Mucosa of rectum (tissue), 2 donors: Measurements from ENCODE around the gene NPR3.

Source experiments
- H3K27ac ChIP-seq, 2 donors: one replicate each; pipeline ENCODE4 v1.7.0; 2013; ENCODE audit warnings: inconsistent platforms in 2 of 2, low read depth in 2 of 2, low read length in 2 of 2
- H3K27me3 ChIP-seq, 2 donors: one replicate each; pipeline ENCODE4 v1.7.0; 2013; ENCODE audit warnings: low read length in 2 of 2; ENCODE audit not compliant: control insufficient read depth in 2 of 2, insufficient read depth in 2 of 2
- H3K36me3 ChIP-seq, 2 donors: one replicate each; pipeline ENCODE4 v1.7.0; 2013; ENCODE audit warnings: low read length in 2 of 2; ENCODE audit not compliant: control insufficient read depth in 2 of 2, insufficient read depth in 2 of 2
- H3K4me1 ChIP-seq, 2 donors: one replicate each; pipeline ENCODE4 v1.7.0; 2013; ENCODE audit warnings: low read length in 2 of 2, mild to moderate bottlenecking in 1 of 2; ENCODE audit not compliant: control insufficient read depth in 2 of 2, insufficient read depth in 2 of 2
- H3K4me3 ChIP-seq, 2 donors: one replicate each; pipeline ENCODE4 v1.7.0; 2013; ENCODE audit warnings: low read length in 2 of 2
- H3K9ac ChIP-seq, 2 donors: one replicate each; pipeline ENCODE4 v1.7.0; 2013; ENCODE audit warnings: low read length in 2 of 2, low read depth in 1 of 2, mild to moderate bottlenecking in 1 of 2
- H3K9me3 ChIP-seq, 2 donors: one replicate each; pipeline ENCODE4 v1.7.0; 2013; ENCODE audit warnings: low read length in 2 of 2; ENCODE audit not compliant: control insufficient read depth in 2 of 2
- donor health status: healthy.
- donor health status: Normal muscosa, but diverticular disease.

The NPR3 gene

GRCh38 chr5:32711681-32712480 lies 760 bp downstream of the NPR3 start:
- Histone ChIP-seq H3K4me3 (peak overlapping the region; percentile 19 to 38), H3K36me3 (no peaks in the 10 kb centered on the region), H3K27me3 (peaks cover 19 to 25% of the 10 kb centered on the region in 2 donors), H3K27ac (no peak overlapping the region), H3K4me1 (peaks cover 5 to 7% of the 10 kb centered on the region in 2 donors), H3K9me3 (no peaks in the 10 kb centered on the region), H3K9ac (no peak overlapping the region)

- no peak overlapping the region for H3K27ac ChIP-seq
- no peaks in the 10 kb centered on the region for H3K9me3 ChIP-seq
- no peaks in the 10 kb centered on the region for H3K36me3 ChIP-seq
- H3K4me3 ChIP-seq: peak overlapping the region; percentile 2 to 52
- H3K4me1 ChIP-seq: peaks cover 5 to 7% of the 10 kb centered on the region in 2 donors
- H3K27me3 ChIP-seq: peaks cover 19 to 25% of the 10 kb centered on the region in 2 donors
- H3K9ac ChIP-seq: no peak overlapping the region
Observed at GRCh38 chr5:32712481-32713360, 1.6 kb downstream of the NPR3 start.

- peak overlapping the region; percentile 14 to 52 for H3K4me3 ChIP-seq
- H3K9me3 ChIP-seq: no peaks in the 10 kb centered on the region
- peaks cover 19 to 25% of the 10 kb centered on the region in 2 donors for H3K27me3 ChIP-seq
- no peaks in the 10 kb centered on the region for H3K36me3 ChIP-seq
- H3K27ac ChIP-seq: no peak overlapping the region
- H3K9ac ChIP-seq: no peak overlapping the region
- peaks cover 5 to 7% of the 10 kb centered on the region in 2 donors for H3K4me1 ChIP-seq
Observed at GRCh38 chr5:32713361-32713769, 2.2 kb downstream of the NPR3 start.

- H3K4me1 ChIP-seq: peaks cover 5 to 7% of the 10 kb centered on the region in 2 donors
- peak overlapping the region; percentile 14 to 52 for H3K4me3 ChIP-seq
- H3K9me3 ChIP-seq: no peaks in the 10 kb centered on the region
- no peaks in the 10 kb centered on the region for H3K36me3 ChIP-seq
- H3K9ac ChIP-seq: no peak overlapping the region
- H3K27ac ChIP-seq: no peak overlapping the region
- H3K27me3 ChIP-seq: peaks cover 19 to 24% of the 10 kb centered on the region in 2 donors
Observed at GRCh38 chr5:32713770-32714381, 2.8 kb downstream of the NPR3 start.

- no peaks in the 10 kb centered on the region for H3K36me3 ChIP-seq
- H3K4me1 ChIP-seq: peaks cover 5 to 7% of the 10 kb centered on the region in 2 donors
- no peak overlapping the region for H3K9ac ChIP-seq
- H3K27ac ChIP-seq: no peak overlapping the region
- peaks cover 19 to 20% of the 10 kb centered on the region in 2 donors for H3K27me3 ChIP-seq
- H3K9me3 ChIP-seq: no peaks in the 10 kb centered on the region
- peak overlapping the region in 1 of 2 donors; percentile 20 for H3K4me3 ChIP-seq
Observed at GRCh38 chr5:32714836-32715235, 3.7 kb downstream of the NPR3 start.

- Histone ChIP-seq H3K27me3 (no peaks in the 10 kb centered on the region), H3K9me3 (peaks cover 0 to 2% of the 10 kb centered on the region in 2 donors), H3K36me3 (no peaks in the 10 kb centered on the region), H3K4me3 (no peak overlapping the region), H3K4me1 (no peaks in the 10 kb centered on the region), H3K9ac (no peak overlapping the region), H3K27ac (no peak overlapping the region)
Observed at GRCh38 chr5:32720300-32720699, 9.2 kb downstream of the NPR3 start.

GRCh38 chr5:32721626-32722025 lies 10.5 kb downstream of the NPR3 start:
- Histone ChIP-seq H3K36me3 (no peaks in the 10 kb centered on the region), H3K9me3 (peaks cover 0 to 2% of the 10 kb centered on the region in 2 donors), H3K4me3 (no peak overlapping the region), H3K9ac (no peak overlapping the region), H3K27me3 (no peaks in the 10 kb centered on the region), H3K27ac (no peak overlapping the region), H3K4me1 (no peaks in the 10 kb centered on the region)

- Histone ChIP-seq H3K4me3 (no peak overlapping the region), H3K27me3 (no peaks in the 10 kb centered on the region), H3K4me1 (no peaks in the 10 kb centered on the region), H3K36me3 (no peaks in the 10 kb centered on the region), H3K27ac (no peak overlapping the region), H3K9ac (no peak overlapping the region), H3K9me3 (peaks cover 0 to 2% of the 10 kb centered on the region in 2 donors)
Observed at GRCh38 chr5:32722957-32723356, 11.8 kb downstream of the NPR3 start.

- no peak overlapping the region for H3K27ac ChIP-seq
- H3K4me3 ChIP-seq: no peak overlapping the region
- H3K9me3 ChIP-seq: peaks cover 0 to 2% of the 10 kb centered on the region in 2 donors
- H3K27me3 ChIP-seq: no peaks in the 10 kb centered on the region
- H3K36me3 ChIP-seq: no peaks in the 10 kb centered on the region
- no peak overlapping the region for H3K9ac ChIP-seq
- H3K4me1 ChIP-seq: no peaks in the 10 kb centered on the region
Observed at GRCh38 chr5:32724526-32724925, 13.4 kb downstream of the NPR3 start.
